Prostate gland (tissue), 2 donors: ENCODE data around the gene HIF1A.

Experiments
- POLR2A ChIP-seq: fragments of 450-650 bp; IDR thresholded peaks from one replicate; pipeline ENCODE4 v1.6.1; 2016; ENCODE audit warnings: antibody characterized with exemption, mild to moderate bottlenecking
- POLR2AphosphoS5 ChIP-seq: sonication (generic); formaldehyde crosslinking; IDR thresholded peaks from one replicate; pipeline ENCODE4 v1.6.1; 2017; ENCODE audit warnings: antibody characterized with exemption
- TF ChIP-seq, protein P1 (sequence below), 4 experiments: fragments of 200-600 bp in 2 of 4; fragments of 450-650 bp in 2 of 4; sonication (generic) in 2 of 4; IDR thresholded peaks; 1 replicate in 3 of 4; 2 replicates in 1 of 4; pipeline ENCODE4 v1.5.1; 2016 to 2019; ENCODE audit warnings: antibody characterized with exemption in 4 of 4, mild to moderate bottlenecking in 2 of 4, moderate library complexity in 2 of 4

DNA sequence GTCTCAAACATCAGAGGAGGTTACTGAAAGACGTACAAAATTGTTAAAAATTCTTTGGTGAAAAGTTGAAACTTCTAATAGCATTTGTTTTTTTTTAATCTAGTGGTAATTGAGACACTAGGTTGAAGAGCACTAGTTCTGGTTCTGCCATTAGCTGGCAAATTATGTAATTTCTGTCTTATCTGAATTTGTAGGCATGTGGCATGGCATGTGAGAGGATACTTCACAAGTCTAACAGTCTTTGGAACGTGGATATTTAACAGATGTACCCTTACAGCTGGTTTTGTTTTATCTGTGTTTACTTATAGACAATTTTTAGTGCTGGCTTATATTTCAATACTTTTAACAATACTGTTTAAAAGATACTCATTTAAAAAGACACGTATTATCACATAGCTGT lies 72.9 kb downstream of the HIF1A start:
- TF ChIP-seq POLR2A (no peak), POLR2AphosphoS5 (no peak)
- TF ChIP-seq, protein P1, sequence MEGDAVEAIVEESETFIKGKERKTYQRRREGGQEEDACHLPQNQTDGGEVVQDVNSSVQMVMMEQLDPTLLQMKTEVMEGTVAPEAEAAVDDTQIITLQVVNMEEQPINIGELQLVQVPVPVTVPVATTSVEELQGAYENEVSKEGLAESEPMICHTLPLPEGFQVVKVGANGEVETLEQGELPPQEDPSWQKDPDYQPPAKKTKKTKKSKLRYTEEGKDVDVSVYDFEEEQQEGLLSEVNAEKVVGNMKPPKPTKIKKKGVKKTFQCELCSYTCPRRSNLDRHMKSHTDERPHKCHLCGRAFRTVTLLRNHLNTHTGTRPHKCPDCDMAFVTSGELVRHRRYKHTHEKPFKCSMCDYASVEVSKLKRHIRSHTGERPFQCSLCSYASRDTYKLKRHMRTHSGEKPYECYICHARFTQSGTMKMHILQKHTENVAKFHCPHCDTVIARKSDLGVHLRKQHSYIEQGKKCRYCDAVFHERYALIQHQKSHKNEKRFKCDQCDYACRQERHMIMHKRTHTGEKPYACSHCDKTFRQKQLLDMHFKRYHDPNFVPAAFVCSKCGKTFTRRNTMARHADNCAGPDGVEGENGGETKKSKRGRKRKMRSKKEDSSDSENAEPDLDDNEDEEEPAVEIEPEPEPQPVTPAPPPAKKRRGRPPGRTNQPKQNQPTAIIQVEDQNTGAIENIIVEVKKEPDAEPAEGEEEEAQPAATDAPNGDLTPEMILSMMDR (IDR thresholded peaks at IDR 0.05): no peak
